ENCODE results near the gene C5orf46.

Gene C5orf46

GRCh38 chr5:147851578-147851977, 54.8 kb downstream of the C5orf46 start:
- H3K4me2 ChIP-seq (ENCODE audit: low read depth, low read length) = no peak overlapping the region
- no peak overlapping the region for H2AFZ ChIP-seq (ENCODE audit: low read length)
- no peaks in the 10 kb centered on the region for H3K9me2 ChIP-seq (replicated peaks; ENCODE audit: insufficient read depth, low read length)
- TF ChIP-seq CTCF (IDR thresholded peaks at IDR 0.05; ENCODE audit: low read length) = no peak
- no peak for TF ChIP-seq EZH2 (optimal IDR thresholded peaks at IDR 0.05; ENCODE audit: low read depth, low read length)
- TF ChIP-seq EZH2phosphoT487 (IDR thresholded peaks at IDR 0.05; ENCODE audit: low read length) = no peak
- no peaks in the 10 kb centered on the region for H3K9me3 ChIP-seq (replicated peaks; ENCODE audit: insufficient read depth, low read length)
- H3K9ac ChIP-seq (ENCODE audit: low read length) = no peak overlapping the region
- H3K36me3 ChIP-seq (replicated peaks; ENCODE audit: insufficient read depth, low read length) = no peaks in the 10 kb centered on the region
- DNase-seq = no peak
- no peaks in the 10 kb centered on the region for H4K20me1 ChIP-seq (ENCODE audit: insufficient read depth, low read length)
- no peaks in the 10 kb centered on the region for H3F3A ChIP-seq (ENCODE audit: insufficient read depth, low read length)
- no peak overlapping the region for H3K4me3 ChIP-seq (ENCODE audit: low read length)
- H3K27ac ChIP-seq (ENCODE audit: low read length) = no peak overlapping the region
- no peaks in the 10 kb centered on the region for H3K27me3 ChIP-seq (replicated peaks; ENCODE audit: insufficient read depth, low read length)
- H3K79me2 ChIP-seq (ENCODE audit: low read length) = no peaks in the 10 kb centered on the region
- peaks cover 33% of the 10 kb centered on the region for H3K4me1 ChIP-seq (ENCODE audit: low read length)

DNA sequence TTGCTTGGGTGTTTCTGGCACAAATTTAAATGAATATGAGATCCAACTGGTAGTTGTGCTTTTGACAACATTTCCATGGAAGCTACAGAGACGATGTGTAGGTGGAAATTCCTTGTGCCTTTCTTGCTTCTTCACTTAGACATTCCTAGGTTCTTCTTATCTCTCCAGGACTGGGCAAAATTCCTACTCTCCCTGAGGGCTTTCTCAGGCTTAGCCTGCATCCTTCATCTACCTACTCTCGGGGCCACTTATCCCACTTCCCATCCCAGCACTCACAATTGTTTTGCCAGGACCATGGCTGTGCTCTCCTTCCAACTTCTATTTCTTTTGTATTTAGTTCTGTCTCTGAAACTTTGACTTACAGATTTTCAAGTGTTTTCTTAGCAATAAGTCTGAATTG, 57.1 kb downstream of the C5orf46 start:
- Histone ChIP-seq H3K79me2 (ENCODE audit: low read length) (no peaks in the 10 kb centered on the region), H3K9me3 (replicated peaks; ENCODE audit: insufficient read depth, low read length) (no peaks in the 10 kb centered on the region), H3K9ac (ENCODE audit: low read length) (no peak overlapping the region), H3K27ac (ENCODE audit: low read length) (no peak overlapping the region), H2AFZ (ENCODE audit: low read length) (no peak overlapping the region), H3K36me3 (replicated peaks; ENCODE audit: insufficient read depth, low read length) (no peaks in the 10 kb centered on the region), H3F3A (ENCODE audit: insufficient read depth, low read length) (no peaks in the 10 kb centered on the region), H3K27me3 (replicated peaks; ENCODE audit: insufficient read depth, low read length) (no peaks in the 10 kb centered on the region), H4K20me1 (ENCODE audit: insufficient read depth, low read length) (no peaks in the 10 kb centered on the region), H3K4me3 (ENCODE audit: low read length) (no peak overlapping the region), H3K9me2 (replicated peaks; ENCODE audit: insufficient read depth, low read length) (no peaks in the 10 kb centered on the region), H3K4me2 (ENCODE audit: low read depth, low read length) (no peak overlapping the region), H3K4me1 (ENCODE audit: low read length) (peaks cover 19% of the 10 kb centered on the region)
- DNase-seq = no peak
- TF ChIP-seq EZH2 (optimal IDR thresholded peaks at IDR 0.05; ENCODE audit: low read depth, low read length) = no peak
- TF ChIP-seq CTCF (IDR thresholded peaks at IDR 0.05; ENCODE audit: low read length) = no peak
- no peak for TF ChIP-seq EZH2phosphoT487 (IDR thresholded peaks at IDR 0.05; ENCODE audit: low read length)

GRCh38 chr5:147845618-147846017, 60.7 kb downstream of the C5orf46 start:
- no peaks in the 10 kb centered on the region for H3K36me3 ChIP-seq (replicated peaks; ENCODE audit: insufficient read depth, low read length)

More at GRCh38 chr5:147845618-147846017, 60.7 kb downstream of the C5orf46 start:
- DNase-seq = no peak
- TF ChIP-seq CTCF (IDR thresholded peaks at IDR 0.05; ENCODE audit: low read length) (no peak), EZH2phosphoT487 (IDR thresholded peaks at IDR 0.05; ENCODE audit: low read length) (no peak), EZH2 (optimal IDR thresholded peaks at IDR 0.05; ENCODE audit: low read depth, low read length) (no peak)
- Histone ChIP-seq H3F3A (ENCODE audit: insufficient read depth, low read length) (no peaks in the 10 kb centered on the region), H4K20me1 (ENCODE audit: insufficient read depth, low read length) (no peaks in the 10 kb centered on the region), H3K9ac (ENCODE audit: low read length) (no peak overlapping the region), H3K4me3 (ENCODE audit: low read length) (no peak overlapping the region), H3K4me1 (ENCODE audit: low read length) (no peaks in the 10 kb centered on the region), H3K4me2 (ENCODE audit: low read depth, low read length) (no peak overlapping the region), H3K9me3 (replicated peaks; ENCODE audit: insufficient read depth, low read length) (no peaks in the 10 kb centered on the region), H3K27ac (ENCODE audit: low read length) (no peak overlapping the region), H2AFZ (ENCODE audit: low read length) (no peak overlapping the region), H3K9me2 (replicated peaks; ENCODE audit: insufficient read depth, low read length) (no peaks in the 10 kb centered on the region), H3K27me3 (replicated peaks; ENCODE audit: insufficient read depth, low read length) (no peaks in the 10 kb centered on the region), H3K79me2 (ENCODE audit: low read length) (no peaks in the 10 kb centered on the region)

Measured in MM.1S (cell line).